Measurements from ENCODE around the gene PCSK1. TPM values are rescaled to one million over a fixed set of nuclear protein-coding genes. Genes with fewer than 3 reads are reported as not detected.
"Not testable (repeated sequence)": the region's sequence is repeated elsewhere in the genome, so short reads cannot be mapped to it uniquely, and the experiment has no call there.

Gene PCSK1
- total RNA-seq, 1 donor from 2014 or later = 0.38 TPM

- no peaks in the 10 kb centered on the region for H3K9me3 ChIP-seq (replicated peaks)
- no peak for TF ChIP-seq CTCF (IDR thresholded peaks at IDR 0.05; ENCODE audit: borderline replicate concordance)
- DNase-seq = no peak
- intact Hi-C loops (cut with micrococcal nuclease) = no loop called here
- no peak overlapping the region for H3K4me3 ChIP-seq
- no peak overlapping the region for H3K27ac ChIP-seq (replicated peaks)
- no peaks in the 10 kb centered on the region for H3K4me1 ChIP-seq
- no peaks in the 10 kb centered on the region for H3K36me3 ChIP-seq
- no peaks in the 10 kb centered on the region for H3K27me3 ChIP-seq (ENCODE audit: low read depth)
These were observed 58.4 kb downstream of the PCSK1 start for GRCh38 chr5:96374653-96375052.

DNA sequence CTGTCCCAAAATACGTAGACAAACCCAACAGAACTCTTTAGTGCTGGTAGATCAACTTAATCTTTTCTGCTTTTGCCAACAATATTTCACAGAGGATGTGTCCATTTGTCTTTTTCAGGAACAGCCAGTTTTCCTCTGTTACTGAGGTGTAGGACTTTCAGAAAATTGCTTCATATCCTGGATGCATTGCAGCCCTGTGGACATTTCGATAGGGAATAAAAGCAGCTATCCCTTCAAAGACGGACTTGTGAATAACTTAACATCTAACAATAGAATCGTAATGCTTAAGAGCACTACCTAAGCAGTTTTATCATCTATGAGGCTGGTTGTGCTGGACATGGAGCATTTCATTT is 59.7 kb downstream of the PCSK1 start:
- no peaks in the 10 kb centered on the region for H3K9me3 ChIP-seq (replicated peaks)
- no peaks in the 10 kb centered on the region for H3K4me1 ChIP-seq
- no peak for DNase-seq
- no peak overlapping the region for H3K4me3 ChIP-seq
- no peak overlapping the region for H3K27ac ChIP-seq (replicated peaks)
- no peak for TF ChIP-seq CTCF (IDR thresholded peaks at IDR 0.05; ENCODE audit: borderline replicate concordance)
- H3K27me3 ChIP-seq (ENCODE audit: low read depth) = no peaks in the 10 kb centered on the region
- H3K36me3 ChIP-seq = no peaks in the 10 kb centered on the region
- intact Hi-C loops (cut with micrococcal nuclease) = no loop called here

DNA sequence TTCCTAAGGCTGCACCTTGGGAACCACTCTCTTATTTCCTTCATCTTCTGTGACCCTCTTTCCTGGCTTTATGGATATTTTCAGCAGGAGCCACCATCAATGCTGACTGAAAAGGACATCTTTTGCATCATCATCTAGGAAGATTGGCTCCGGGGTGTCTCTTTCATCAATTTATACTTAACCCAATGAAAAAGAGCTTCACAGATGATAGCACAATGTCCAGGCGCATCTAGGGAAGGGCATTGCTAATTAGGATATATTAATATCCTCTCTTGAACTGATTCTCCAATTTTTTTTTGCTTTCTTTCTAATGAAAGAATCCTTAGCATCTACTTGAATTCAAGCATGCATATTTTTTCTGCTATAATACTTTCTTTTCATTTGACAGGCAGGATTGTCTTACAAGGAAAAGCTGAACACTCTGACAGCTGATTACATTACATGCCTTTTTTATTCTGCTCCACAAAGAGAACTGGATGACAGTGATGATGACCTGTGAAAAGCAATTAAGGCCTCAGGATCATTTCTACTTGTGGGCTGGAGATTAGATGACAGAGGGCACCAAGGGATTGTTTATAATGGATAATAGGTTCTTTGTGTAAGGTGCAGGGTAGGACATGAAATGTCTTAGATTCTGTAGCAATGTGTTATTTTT is 60.2 kb downstream of the PCSK1 start:
- no peaks in the 10 kb centered on the region for H3K9me3 ChIP-seq (replicated peaks)
- no peak overlapping the region for H3K27ac ChIP-seq (replicated peaks)
- no peaks in the 10 kb centered on the region for H3K4me1 ChIP-seq
- no peak for TF ChIP-seq CTCF (IDR thresholded peaks at IDR 0.05; ENCODE audit: borderline replicate concordance)
- intact Hi-C loops (cut with micrococcal nuclease) = no loop called here
- H3K4me3 ChIP-seq = no peak overlapping the region
- no peaks in the 10 kb centered on the region for H3K27me3 ChIP-seq (ENCODE audit: low read depth)
- no peaks in the 10 kb centered on the region for H3K36me3 ChIP-seq
- DNase-seq = no peak

GRCh38 chr5:96370976-96371375 is 62.1 kb downstream of the PCSK1 start:
- H3K4me1 ChIP-seq = no peaks in the 10 kb centered on the region
- H3K36me3 ChIP-seq = no peaks in the 10 kb centered on the region
- DNase-seq = no peak
- intact Hi-C loops (cut with micrococcal nuclease) = no loop called here
- H3K27me3 ChIP-seq (ENCODE audit: low read depth) = no peaks in the 10 kb centered on the region
- no peaks in the 10 kb centered on the region for H3K9me3 ChIP-seq (replicated peaks)
- TF ChIP-seq CTCF (IDR thresholded peaks at IDR 0.05; ENCODE audit: borderline replicate concordance) = no peak
- no peak overlapping the region for H3K27ac ChIP-seq (replicated peaks)
- no peak overlapping the region for H3K4me3 ChIP-seq

DNA sequence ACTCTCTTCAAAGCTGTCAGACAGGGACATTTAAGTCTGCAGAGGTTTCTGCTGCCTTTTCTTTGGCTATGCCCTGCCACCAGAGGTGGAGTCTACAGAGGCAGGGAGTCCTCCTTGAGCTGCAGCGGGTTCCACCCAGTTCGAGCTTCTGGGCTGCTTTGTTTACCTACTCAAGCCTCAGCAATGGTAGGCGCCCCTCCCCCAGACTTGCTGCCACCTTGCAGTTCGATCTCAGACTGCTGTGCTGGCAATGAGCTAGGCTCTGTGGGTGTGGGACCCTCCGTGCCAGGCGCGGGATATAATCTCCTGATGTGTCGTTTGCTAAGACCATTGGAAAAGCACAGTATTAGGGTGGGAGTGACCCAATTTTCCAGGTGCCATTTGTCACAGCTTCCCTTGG is 65.7 kb downstream of the PCSK1 start:
- intact Hi-C loops (cut with micrococcal nuclease); H3K36me3 ChIP-seq; H3K27me3 ChIP-seq (ENCODE audit: low read depth); H3K4me1 ChIP-seq; H3K9me3 ChIP-seq (replicated peaks); H3K4me3 ChIP-seq; DNase-seq; H3K27ac ChIP-seq (replicated peaks): not testable (repeated sequence)

- no peak for DNase-seq
- no peak for TF ChIP-seq CTCF (IDR thresholded peaks at IDR 0.05; ENCODE audit: borderline replicate concordance)
- Histone ChIP-seq H3K27ac (replicated peaks) (no peak overlapping the region), H3K4me1 (peaks cover 3% of the 10 kb centered on the region), H3K4me3 (no peak overlapping the region), H3K27me3 (ENCODE audit: low read depth) (no peaks in the 10 kb centered on the region), H3K36me3 (no peaks in the 10 kb centered on the region), H3K9me3 (replicated peaks) (peaks cover 5% of the 10 kb centered on the region)
- intact Hi-C loops (cut with micrococcal nuclease) = no loop called here
These were observed 78.8 kb downstream of the PCSK1 start for GRCh38 chr5:96354237-96354636.

All from left ventricle myocardium inferior (tissue), 1 donor.